IPS DF 4.7 (cell line): ENCODE measurements around the gene ARID1B.

Experiments used
- DNase-seq: peaks from one replicate; pipeline ENCODE4 v3.0.0-alpha.2; 2013; ENCODE audit warnings: low spot score; ENCODE audit errors: extremely low read depth

Gene ARID1B

DNA sequence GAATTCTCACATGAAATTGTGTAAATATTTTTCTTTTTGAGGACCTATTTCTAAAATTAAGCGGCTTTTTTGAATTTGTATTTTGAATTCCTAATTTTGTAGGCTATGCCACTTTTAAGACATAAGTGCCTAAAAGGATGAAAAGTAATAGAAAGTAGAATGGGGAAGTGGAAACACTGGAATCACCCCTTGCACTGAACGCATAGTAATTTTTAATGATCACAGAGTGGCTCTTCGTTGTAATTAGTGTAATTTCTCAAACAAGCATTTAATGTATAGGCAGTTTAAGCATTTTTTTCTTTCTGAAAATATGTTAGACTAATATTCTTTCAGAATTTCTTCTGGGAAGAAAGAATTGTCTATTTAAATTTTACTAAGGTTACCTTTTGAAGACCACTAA lies 73.2 kb downstream of the ARID1B start:
- no peak for DNase-seq

- DNase-seq, result no peak
These were observed 74.3 kb downstream of the ARID1B start for GRCh38 chr6:156851454-156851921.

DNA sequence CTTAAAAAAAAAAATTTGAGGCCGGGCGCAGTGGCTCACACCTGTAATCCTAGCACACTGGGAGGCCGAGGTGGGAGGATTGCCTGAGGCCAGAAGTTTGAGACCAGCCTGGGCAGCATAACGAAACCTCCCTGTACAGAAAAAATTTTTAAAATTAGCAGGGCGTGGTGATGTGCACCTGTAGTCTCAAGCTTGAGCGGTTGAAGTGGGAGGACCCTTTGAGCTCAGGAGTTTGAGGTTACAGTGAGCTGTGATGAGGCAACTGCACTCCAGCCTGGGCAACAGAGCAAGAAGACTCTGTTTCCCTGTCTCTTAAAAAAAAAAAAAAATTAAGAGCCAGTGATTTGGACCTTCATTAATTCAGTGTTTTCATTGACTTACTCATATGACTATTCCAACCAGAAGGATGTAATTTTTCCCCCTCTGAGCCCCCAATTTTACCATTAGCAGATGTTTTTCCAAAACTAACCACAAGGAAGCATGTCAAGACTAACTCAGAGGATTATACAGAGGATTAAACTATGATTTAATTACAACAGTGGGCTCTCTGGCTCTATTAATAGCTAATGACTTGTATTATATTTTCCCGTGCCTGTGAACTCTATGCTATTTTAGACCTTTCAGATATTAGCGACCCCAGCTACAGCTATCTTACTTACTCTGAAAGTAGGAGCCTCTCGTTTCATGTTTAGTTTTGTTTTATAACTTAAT lies 75.1 kb downstream of the ARID1B start:
- no peak for DNase-seq

GRCh38 chr6:156852858-156853216 lies 75.7 kb downstream of the ARID1B start:
- DNase-seq, result peak; percentile 85

GRCh38 chr6:156853733-156854132 lies 76.6 kb downstream of the ARID1B start:
- no peak for DNase-seq

GRCh38 chr6:156854466-156855161 lies 77.4 kb downstream of the ARID1B start:
- no peak for DNase-seq

DNA sequence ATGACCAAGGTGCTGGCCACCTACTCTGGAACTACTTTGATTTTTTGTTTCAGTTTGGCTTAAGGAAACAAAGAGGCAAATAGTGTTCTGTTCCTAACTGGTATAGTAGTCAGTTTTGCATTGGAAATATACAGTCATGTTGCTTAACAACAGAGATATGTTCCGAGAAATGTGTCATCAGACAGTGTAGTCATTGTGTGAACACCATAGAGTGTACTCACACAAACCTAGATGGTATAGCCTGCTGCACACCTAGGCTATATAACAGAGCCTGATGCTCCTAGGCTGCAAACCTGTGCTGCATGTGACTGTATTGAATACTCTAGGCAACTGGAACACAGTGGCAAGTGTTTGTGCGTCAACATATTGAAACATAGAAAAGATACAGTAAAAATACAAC lies 80.4 kb downstream of the ARID1B start:
- DNase-seq, result no peak

DNA sequence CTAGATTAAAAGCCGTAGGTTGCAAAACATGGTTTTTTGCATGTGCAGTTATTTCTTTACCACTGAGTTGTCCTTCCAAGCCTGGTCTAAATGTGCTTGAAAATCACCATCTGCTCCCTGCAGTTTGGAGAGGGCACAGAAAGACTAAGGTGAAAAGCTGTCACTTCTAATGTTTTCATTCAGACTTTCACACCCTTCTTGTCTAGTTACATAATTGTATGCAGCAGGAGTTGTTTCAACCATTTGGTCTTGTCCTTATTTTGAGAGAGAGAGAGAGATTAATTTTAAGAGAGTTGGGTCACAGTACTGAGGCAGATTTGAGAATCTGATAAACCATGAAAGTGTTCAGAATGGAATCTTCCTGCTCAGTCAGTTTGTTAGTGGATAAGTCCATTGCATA lies 82.5 kb downstream of the ARID1B start:
- DNase-seq, result no peak

- DNase-seq, result no peak
These were observed 85.5 kb downstream of the ARID1B start for GRCh38 chr6:156862711-156863110.

DNA sequence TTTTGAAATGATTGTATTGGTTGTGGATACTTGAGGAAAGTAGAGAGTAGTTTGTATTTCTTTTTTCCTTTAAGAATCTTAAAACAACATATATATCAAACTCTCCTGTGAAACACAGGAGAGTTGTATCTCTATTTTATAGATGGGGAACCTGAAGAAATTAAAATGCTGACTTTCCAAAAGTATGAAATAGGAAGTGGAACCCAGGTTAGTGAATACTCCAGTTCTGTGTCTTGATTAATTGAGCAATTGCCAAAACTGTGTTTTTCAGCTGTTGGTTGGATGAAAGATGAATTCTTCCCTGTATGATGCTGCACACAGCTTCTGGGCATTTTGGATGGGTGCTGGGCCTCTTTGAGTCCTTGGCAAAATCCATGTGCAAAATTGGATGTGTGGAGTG lies 86.3 kb downstream of the ARID1B start:
- no peak for DNase-seq

GRCh38 chr6:156864557-156864956 lies 87.4 kb downstream of the ARID1B start:
- DNase-seq, result no peak

DNA sequence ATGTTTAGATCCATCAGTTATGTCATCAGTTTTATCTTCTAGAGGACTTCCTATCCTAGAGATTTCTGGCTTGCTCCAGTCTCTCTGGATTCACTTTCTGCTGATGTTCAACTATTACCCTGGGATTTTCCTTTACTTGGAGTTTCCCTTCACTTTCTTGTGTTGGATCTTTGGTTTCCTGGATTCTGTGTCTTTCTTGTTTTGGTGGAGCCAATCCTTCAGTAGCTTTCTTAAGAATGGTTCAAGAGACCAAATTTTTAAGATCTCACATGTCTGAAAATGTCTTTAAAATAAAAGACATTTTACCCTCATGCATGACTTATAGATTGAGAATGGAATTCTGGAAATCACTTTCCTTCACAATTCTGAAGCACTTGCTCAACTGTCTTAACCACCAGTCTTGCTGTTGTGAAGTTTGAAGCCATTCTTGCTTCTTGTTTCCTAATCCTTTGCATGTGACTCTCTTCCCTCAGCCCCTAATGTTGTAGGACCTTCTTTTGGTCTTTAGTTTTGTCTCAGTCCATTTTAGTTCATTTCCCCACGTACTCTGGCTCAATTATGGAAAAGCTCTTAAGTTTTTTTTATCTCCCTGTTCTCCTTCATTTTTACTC lies 87.9 kb downstream of the ARID1B start:
- DNase-seq, result no peak

DNA sequence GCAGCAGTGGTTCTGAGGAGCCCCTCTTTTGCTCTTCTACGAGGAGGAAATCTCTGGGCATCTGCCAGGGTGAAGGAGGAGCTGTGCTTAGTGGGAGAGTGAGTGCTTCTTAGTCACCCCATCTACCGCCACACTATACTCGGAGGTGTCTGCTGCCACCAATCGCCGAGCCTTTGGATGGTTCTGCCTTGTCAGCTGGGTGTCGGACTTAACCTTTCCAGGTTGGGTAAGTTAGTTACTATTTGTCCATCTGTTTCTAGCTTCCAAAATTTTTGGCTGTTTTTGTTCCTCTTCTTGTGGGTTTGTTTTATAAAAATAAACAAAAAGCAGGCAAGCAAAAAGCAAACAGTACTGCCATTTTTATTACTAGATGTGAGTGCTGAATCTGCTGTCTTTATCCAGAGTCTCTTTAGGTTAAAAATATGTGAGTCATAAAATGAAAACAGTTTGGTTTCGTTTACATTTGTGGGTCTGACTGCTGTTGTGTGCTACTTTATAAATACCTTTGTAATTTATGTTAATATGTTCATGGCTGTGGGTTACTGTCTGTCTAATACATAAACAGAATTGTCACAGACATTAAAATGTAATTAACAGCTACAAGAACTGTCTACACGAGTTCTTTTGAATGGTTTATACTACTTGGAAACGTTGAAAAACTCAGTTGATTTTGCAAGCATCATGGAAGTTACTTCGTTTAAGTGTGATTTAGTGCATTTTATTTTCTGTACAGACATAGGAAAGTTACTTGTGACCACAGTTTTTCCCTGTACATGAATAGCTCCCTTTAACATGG lies 89.2 kb downstream of the ARID1B start:
- no peak for DNase-seq

GRCh38 chr6:156867121-156867520 lies 89.9 kb downstream of the ARID1B start:
- DNase-seq, result no peak

DNA sequence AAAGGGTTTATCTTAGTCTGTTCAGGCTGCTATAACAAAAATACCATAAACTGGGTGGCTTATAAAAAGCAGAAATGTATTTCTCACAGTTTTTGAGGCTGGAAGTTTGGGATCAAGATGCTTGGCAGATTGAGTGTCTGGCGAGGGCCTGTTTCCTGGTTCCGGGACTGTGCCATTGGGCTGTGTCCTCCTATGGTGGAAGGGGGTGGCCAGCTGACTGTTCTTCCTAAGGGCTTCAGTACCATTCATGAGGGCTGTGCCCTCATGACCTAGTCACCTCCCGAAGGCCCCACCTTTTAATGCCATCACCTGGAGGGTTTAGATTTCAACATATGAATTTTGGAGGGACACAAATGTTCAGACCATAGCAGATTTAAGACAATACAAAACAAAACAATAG lies 91.2 kb downstream of the ARID1B start:
- no peak for DNase-seq

GRCh38 chr6:156869980-156870398 lies 92.8 kb downstream of the ARID1B start:
- no peak for DNase-seq

- DNase-seq, result no peak
These were observed 93.9 kb downstream of the ARID1B start for GRCh38 chr6:156870924-156871539.

GRCh38 chr6:156872903-156873302 lies 95.7 kb downstream of the ARID1B start:
- DNase-seq, result no peak

GRCh38 chr6:156873654-156874380 lies 96.6 kb downstream of the ARID1B start:
- no peak for DNase-seq

- no peak for DNase-seq
These were observed 97.9 kb downstream of the ARID1B start for GRCh38 chr6:156875062-156875461.

DNA sequence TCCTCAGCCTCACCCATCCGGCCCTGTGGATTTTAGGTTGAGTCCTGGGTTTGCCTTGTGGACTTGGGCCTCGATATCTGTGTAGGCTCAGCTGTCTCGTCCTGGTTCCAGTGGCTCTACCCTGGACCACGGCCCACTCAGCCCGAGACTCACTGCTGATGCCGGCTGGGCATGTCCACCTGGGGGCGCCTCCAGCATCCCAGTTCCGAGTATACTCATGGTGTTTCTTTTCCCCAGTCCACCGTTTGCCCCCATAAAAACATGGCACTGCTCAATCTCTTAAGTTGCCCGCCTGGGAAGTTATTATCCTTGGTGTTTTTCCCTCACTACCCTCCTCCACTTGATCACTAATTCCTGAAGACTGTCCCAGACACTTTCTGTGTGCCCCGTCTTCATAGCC lies 99.1 kb downstream of the ARID1B start:
- DNase-seq, result no peak
